DOHH2 (cell line): ENCODE measurements around the gene COL8A2.

Experiments
- H3F3A ChIP-seq: fragments of 200-600 bp; sonication (generic), shearing (Covaris generic); 2 replicates; pipeline ENCODE4 v1.6.0; 2016; ENCODE audit warnings: antibody characterized with exemption, mild to moderate bottlenecking; ENCODE audit not compliant: control insufficient read depth, insufficient read depth
- H3K27ac ChIP-seq: fragments of 200-600 bp; sonication (generic); 2 replicates; pipeline ENCODE4 v1.5.1; 2014; ENCODE audit warnings: low read depth, mild to moderate bottlenecking, low read length, moderate library complexity
- H3K27me3 ChIP-seq: fragments of 200-600 bp; sonication (generic); 2 replicates; pipeline ENCODE4 v1.6.1; 2014; ENCODE audit warnings: mild to moderate bottlenecking, low read length, mixed read lengths; ENCODE audit not compliant: control insufficient read depth
- H3K36me3 ChIP-seq: fragments of 200-600 bp; sonication (generic); 2 replicates; pipeline ENCODE4 v1.6.1; 2014; ENCODE audit warnings: mild to moderate bottlenecking, low read length, moderate library complexity, mixed read lengths; ENCODE audit not compliant: control insufficient read depth
- H3K4me1 ChIP-seq: fragments of 200-600 bp; sonication (generic); 2 replicates; pipeline ENCODE4 v1.6.1; 2014; ENCODE audit warnings: mild to moderate bottlenecking, low read length, mixed read lengths; ENCODE audit not compliant: control insufficient read depth
- H3K4me2 ChIP-seq: fragments of 200-600 bp; sonication (generic); 2 replicates; pipeline ENCODE4 v1.6.0; 2014; ENCODE audit warnings: mild to moderate bottlenecking, low read length, moderate library complexity
- H3K4me3 ChIP-seq: fragments of 200-600 bp; sonication (generic); 2 replicates; pipeline ENCODE4 v1.5.1; 2014; ENCODE audit warnings: mild to moderate bottlenecking, low read length, mixed read lengths
- H3K79me2 ChIP-seq: fragments of 200-600 bp; sonication (generic); 2 replicates; pipeline ENCODE4 v1.6.1; 2014; ENCODE audit warnings: mild to moderate bottlenecking, low read length, mixed read lengths; ENCODE audit not compliant: control insufficient read depth
- H3K9me2 ChIP-seq: fragments of 200-600 bp; sonication (generic); replicated peaks from 2 replicates; pipeline ENCODE4 v1.6.1; 2014; ENCODE audit warnings: mild to moderate bottlenecking, low read length, mixed read lengths; ENCODE audit not compliant: control insufficient read depth
- H3K9me3 ChIP-seq: fragments of 200-600 bp; sonication (generic); 2 replicates; pipeline ENCODE4 v1.6.1; 2014; ENCODE audit warnings: antibody characterized with exemption, low read length, mixed read lengths; ENCODE audit not compliant: control insufficient read depth, insufficient read depth
- H4K20me1 ChIP-seq: fragments of 200-600 bp; sonication (generic); 2 replicates; pipeline ENCODE4 v1.6.0; 2014; ENCODE audit warnings: low read depth, mild to moderate bottlenecking, antibody characterized with exemption, low read length, moderate library complexity; ENCODE audit not compliant: control insufficient read depth, insufficient read depth
- CTCF ChIP-seq: fragments of 200-600 bp; sonication (generic); IDR thresholded peaks from one replicate; pipeline ENCODE4 v1.5.1; 2014; ENCODE audit warnings: antibody characterized with exemption, mild to moderate bottlenecking, low read depth, low read length; ENCODE audit not compliant: poor library complexity, severe bottlenecking
- EZH2phosphoT487 ChIP-seq: fragments of 200-600 bp; sonication (generic); IDR thresholded peaks from 2 replicates; pipeline ENCODE4 v1.6.1; 2017; ENCODE audit warnings: borderline replicate concordance, mild to moderate bottlenecking, antibody characterized with exemption, low read length, moderate library complexity, mixed read lengths

COL8A2 gene

DNA sequence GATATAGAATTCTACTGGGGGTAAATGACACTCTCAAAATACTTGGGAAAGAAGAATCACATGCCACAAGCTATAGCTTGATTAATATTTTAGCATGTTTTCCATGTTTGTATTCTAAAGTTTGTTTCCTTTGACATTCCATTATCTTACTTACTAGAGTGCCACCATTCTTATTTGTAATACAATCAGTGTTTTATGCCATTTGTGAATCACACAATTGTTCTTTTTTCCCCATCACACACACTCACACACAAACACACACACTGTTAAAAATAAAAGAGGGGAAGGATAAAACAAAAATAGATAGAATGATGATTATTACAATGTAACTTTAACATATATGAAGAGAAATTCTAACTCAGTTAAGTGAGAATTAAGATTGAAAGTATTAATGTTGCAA lies 57.2 kb downstream of the COL8A2 start:
- Histone ChIP-seq H3K36me3 (no peaks in the 10 kb centered on the region), H3K27me3 (no peaks in the 10 kb centered on the region), H3F3A (no peaks in the 10 kb centered on the region), H3K79me2 (no peaks in the 10 kb centered on the region), H3K4me1 (no peaks in the 10 kb centered on the region), H4K20me1 (no peaks in the 10 kb centered on the region), H3K27ac (no peak overlapping the region), H3K4me2 (no peak overlapping the region), H3K9me3 (no peaks in the 10 kb centered on the region), H3K4me3 (no peak overlapping the region), H3K9me2 (no peaks in the 10 kb centered on the region)
- TF ChIP-seq CTCF (no peak), EZH2phosphoT487 (no peak)

GRCh38 chr1:36062315-36062714 lies 62.7 kb downstream of the COL8A2 start:
- Histone ChIP-seq H3K9me2 (no peaks in the 10 kb centered on the region), H3K79me2 (no peaks in the 10 kb centered on the region), H4K20me1 (no peaks in the 10 kb centered on the region), H3K4me3 (no peak overlapping the region), H3K4me2 (no peak overlapping the region), H3K4me1 (no peaks in the 10 kb centered on the region), H3K27me3 (no peaks in the 10 kb centered on the region), H3K27ac (no peak overlapping the region), H3F3A (no peaks in the 10 kb centered on the region; the same call in 1 of the 2 replicates), H3K36me3 (no peaks in the 10 kb centered on the region), H3K9me3 (no peaks in the 10 kb centered on the region)
- no peak for TF ChIP-seq CTCF
- TF ChIP-seq EZH2phosphoT487, result no peak

- H3K4me1 ChIP-seq, result no peaks in the 10 kb centered on the region
- no peaks in the 10 kb centered on the region for H3K27me3 ChIP-seq
- no peaks in the 10 kb centered on the region for H3K9me3 ChIP-seq
- TF ChIP-seq EZH2phosphoT487, result no peak
- no peak for TF ChIP-seq CTCF
- no peaks in the 10 kb centered on the region; the same call in 1 of the 2 replicates for H3F3A ChIP-seq
- H3K9me2 ChIP-seq, result no peaks in the 10 kb centered on the region
- H3K4me3 ChIP-seq, result no peak overlapping the region
- H3K27ac ChIP-seq, result no peak overlapping the region
- H3K4me2 ChIP-seq, result no peak overlapping the region
- H3K79me2 ChIP-seq, result no peaks in the 10 kb centered on the region
- no peaks in the 10 kb centered on the region for H4K20me1 ChIP-seq
- H3K36me3 ChIP-seq, result no peaks in the 10 kb centered on the region; the same call in 1 of the 2 replicates
Observed at GRCh38 chr1:36055706-36056105, 69.3 kb downstream of the COL8A2 start.
